Colonic mucosa (tissue), 4 donors: ENCODE results near the gene ANAPC1. TPM values are rescaled to one million over a fixed set of nuclear protein-coding genes. Genes with fewer than 3 reads are reported as not detected.

Source experiments
- DNase-seq: peaks from one replicate; pipeline ENCODE4 v3.0.0-alpha.2; 2020
- H3K27ac ChIP-seq: fragments of 200-600 bp; one replicate; pipeline ENCODE4 v1.8.0; 2021
- H3K27me3 ChIP-seq: fragments of 200-600 bp; one replicate; pipeline ENCODE4 v1.8.0; 2021
- H3K36me3 ChIP-seq: fragments of 200-600 bp; one replicate; pipeline ENCODE4 v1.8.0; 2021
- H3K4me1 ChIP-seq: fragments of 200-600 bp; one replicate; pipeline ENCODE4 v1.8.0; 2021; ENCODE audit warnings: mild to moderate bottlenecking
- H3K4me3 ChIP-seq: fragments of 200-600 bp; one replicate; pipeline ENCODE4 v1.8.0; 2021
- H3K9ac ChIP-seq, 2 donors: one replicate each; pipeline ENCODE4 v1.7.0; 2013; ENCODE audit warnings: control low read depth in 2 of 2, low read depth in 2 of 2, low read length in 2 of 2
- H3K9me3 ChIP-seq: fragments of 200-600 bp; one replicate; pipeline ENCODE4 v1.8.0; 2021
- CTCF ChIP-seq: fragments of 200-600 bp; IDR thresholded peaks from one replicate; pipeline ENCODE4 v1.8.0; 2022; ENCODE audit warnings: antibody characterized with exemption, mild to moderate bottlenecking
- intact Hi-C: fragments of 100-400 bp; cut with DNase I; formaldehyde crosslinking; loops from one replicate; pipeline ENCODE4 v1.14.1; 2022
- total RNA-seq, 2 donors: library from RNA; stranded (reverse); fragmentation: NEBNext Ultra II Directional in 1 of 2; extraction: Animal tissue kit (Norgen Biotek cat#: 25700) in 1 of 2; gene quantifications; one replicate each; pipeline ENCODE4 v1.2.1, GENCODE V29; 2021
- donor health status: healthy.
- donor health status: DM: no; HTN: no; CAD: no.
- donor health status: DM: no; HTN: no; CAD: no.

ANAPC1 gene
- total RNA-seq, 2 donors from 2014 or later, result 32.9 to 62.1 TPM

DNA sequence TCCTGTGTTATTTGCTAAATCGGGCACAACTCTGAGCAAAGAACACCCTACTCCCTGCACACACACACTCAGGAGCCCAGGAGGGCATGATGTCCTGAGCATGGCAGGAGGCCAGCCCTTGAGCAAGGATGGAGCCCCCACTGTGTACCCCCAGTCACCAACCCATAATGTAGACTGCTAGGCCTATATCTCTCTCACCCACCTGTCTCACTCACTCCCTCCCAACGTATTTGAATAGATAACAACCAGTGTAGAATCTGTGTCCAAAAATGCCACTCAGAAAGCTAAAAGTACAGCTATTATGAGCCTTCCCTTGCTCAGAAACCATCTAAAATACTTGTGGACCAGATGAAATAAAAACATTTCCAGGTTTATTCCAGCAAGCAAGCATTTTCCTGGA is 43.7 kb upstream of the ANAPC1 start:
- intact Hi-C loops, result no loop called here
- no peaks in the 10 kb centered on the region for H3K27me3 ChIP-seq
- H3K27ac ChIP-seq, result no peak overlapping the region
- no peak for DNase-seq
- no peaks in the 10 kb centered on the region for H3K4me1 ChIP-seq
- H3K9ac ChIP-seq, result no peak overlapping the region
- no peak overlapping the region for H3K4me3 ChIP-seq
- no peaks in the 10 kb centered on the region for H3K9me3 ChIP-seq
- no peaks in the 10 kb centered on the region for H3K36me3 ChIP-seq
- no peak for TF ChIP-seq CTCF

DNA sequence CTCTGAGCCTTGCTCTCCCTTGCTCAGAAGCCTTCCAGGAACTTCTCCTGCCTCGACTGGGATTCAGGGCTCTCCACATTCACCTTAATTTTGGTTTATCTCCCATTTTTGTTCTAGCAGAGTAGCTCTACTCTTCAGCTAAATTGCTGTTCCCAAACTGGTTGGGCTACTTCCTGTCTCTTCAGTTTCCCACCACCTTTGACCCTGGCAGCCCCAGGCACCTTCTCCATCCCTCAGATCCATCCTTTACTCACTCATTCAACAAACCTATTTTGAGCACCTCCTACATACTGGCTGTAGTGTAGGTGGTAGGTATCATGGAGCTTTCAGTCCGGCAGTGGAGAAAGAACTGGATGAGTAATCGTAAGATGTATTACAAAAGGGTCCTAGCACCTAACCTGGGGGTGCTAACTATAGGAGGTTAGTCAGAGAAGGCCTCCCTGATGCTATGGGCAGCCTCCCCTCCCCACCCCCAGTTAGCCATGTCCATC is 40.7 kb upstream of the ANAPC1 start:
- H3K9me3 ChIP-seq, result no peaks in the 10 kb centered on the region
- TF ChIP-seq CTCF, result no peak
- H3K27ac ChIP-seq, result no peak overlapping the region
- no peaks in the 10 kb centered on the region for H3K27me3 ChIP-seq
- no peak for DNase-seq
- peaks cover 2% of the 10 kb centered on the region for H3K4me1 ChIP-seq
- no peak overlapping the region for H3K9ac ChIP-seq
- H3K36me3 ChIP-seq, result no peaks in the 10 kb centered on the region
- no peak overlapping the region for H3K4me3 ChIP-seq
- intact Hi-C loops, result no loop called here

DNA sequence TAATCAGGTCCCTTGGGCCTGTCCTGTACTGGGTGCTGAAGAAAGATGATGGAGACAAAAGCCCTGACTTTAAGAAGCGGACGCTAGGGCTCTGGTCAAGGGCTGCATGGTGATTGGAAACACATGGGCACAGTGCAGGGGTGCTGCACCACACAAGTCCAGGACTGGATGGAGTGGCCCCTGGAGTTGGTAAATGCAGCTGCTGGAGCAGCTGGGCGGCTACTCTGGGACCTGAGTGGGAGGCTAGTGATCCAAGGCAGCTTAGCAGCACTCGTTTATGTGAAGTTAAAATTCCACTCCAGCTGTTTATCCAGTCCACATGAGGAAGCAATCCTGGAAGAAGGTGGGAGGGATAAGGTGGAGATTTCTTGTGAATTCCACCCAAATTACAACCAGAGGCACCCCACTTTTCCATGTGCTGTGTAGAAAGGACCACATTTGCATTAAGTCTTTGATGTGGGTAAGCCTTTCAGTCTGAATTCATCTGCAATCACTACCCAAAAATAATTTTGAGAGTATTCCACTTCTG is 39.3 kb upstream of the ANAPC1 start:
- H3K9ac ChIP-seq, result no peak overlapping the region
- DNase-seq, result no peak
- H3K9me3 ChIP-seq, result no peaks in the 10 kb centered on the region
- H3K4me1 ChIP-seq, result peaks cover 9% of the 10 kb centered on the region
- H3K27ac ChIP-seq, result no peak overlapping the region
- H3K36me3 ChIP-seq, result no peaks in the 10 kb centered on the region
- H3K27me3 ChIP-seq, result no peaks in the 10 kb centered on the region
- no peak overlapping the region for H3K4me3 ChIP-seq
- intact Hi-C loops, result no loop called here
- no peak for TF ChIP-seq CTCF

- Histone ChIP-seq H3K9ac (peak overlapping the region in 1 of 2 donors; percentile 57), H3K27me3 (no peaks in the 10 kb centered on the region), H3K4me3 (no peak overlapping the region), H3K27ac (peak overlapping the region; percentile 60), H3K9me3 (no peaks in the 10 kb centered on the region), H3K36me3 (no peaks in the 10 kb centered on the region), H3K4me1 (peaks cover 12% of the 10 kb centered on the region)
- peak; percentile 73 for DNase-seq
- intact Hi-C loops, result no loop called here
- no peak for TF ChIP-seq CTCF
Measured at GRCh38 chr2:111919794-111920608, 36.0 kb upstream of the ANAPC1 start.

DNA sequence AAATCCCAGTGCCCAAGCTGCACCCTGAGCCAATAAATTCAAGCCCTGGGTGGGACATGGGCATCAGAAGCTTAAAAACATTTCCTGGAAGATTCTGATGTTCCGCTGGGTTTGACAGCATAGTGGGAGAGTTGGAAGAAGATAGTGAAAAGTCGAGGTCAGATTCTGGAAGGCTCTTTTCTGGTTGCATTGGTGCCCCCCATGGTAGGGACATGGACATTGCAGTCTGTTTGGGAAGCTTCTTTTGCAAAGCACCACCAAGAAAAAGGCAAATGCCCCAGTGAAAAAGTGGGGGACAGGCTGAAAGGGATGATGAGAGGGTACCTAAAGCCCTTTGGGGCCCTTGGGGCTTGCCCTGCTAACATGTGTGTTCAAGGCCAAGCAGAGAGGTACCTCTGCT is 35.4 kb upstream of the ANAPC1 start:
- no peaks in the 10 kb centered on the region for H3K36me3 ChIP-seq
- no peaks in the 10 kb centered on the region for H3K9me3 ChIP-seq
- H3K4me3 ChIP-seq, result no peak overlapping the region
- peak overlapping the region; percentile 60 for H3K27ac ChIP-seq
- peak overlapping the region in 1 of 2 donors; percentile 57 for H3K9ac ChIP-seq
- H3K27me3 ChIP-seq, result no peaks in the 10 kb centered on the region
- H3K4me1 ChIP-seq, result peaks cover 12% of the 10 kb centered on the region
- DNase-seq, result no peak
- no peak for TF ChIP-seq CTCF
- intact Hi-C loops, result no loop called here
